ENCODE measurements around the gene PAIP1.
A peak's percentile ranks its signal among the peaks of the same experiment; 100 is the strongest.
"Not testable (repeated sequence)": the region's sequence is repeated elsewhere in the genome, so short reads cannot be mapped to it uniquely, and the experiment has no call there.

The PAIP1 gene

GRCh38 chr5:43514816-43515677, 41.8 kb downstream of the PAIP1 start, which contains the start of gene C5orf34:
C5orf34 (minus strand) TSS chr5:43515148; CDS start chr5:43509339, 5,809 bp downstream.
- DNase-seq, result peak; percentile 94

- DNase-seq, result no peak
Measured at GRCh38 chr5:43514471-43514815, 42.4 kb downstream of the PAIP1 start.

- no peak for DNase-seq
Measured at GRCh38 chr5:43514025-43514424, 42.9 kb downstream of the PAIP1 start.

- not testable (repeated sequence) for DNase-seq
Measured at GRCh38 chr5:43511062-43511461, 45.8 kb downstream of the PAIP1 start.

- no peak for DNase-seq
Measured at GRCh38 chr5:43498581-43498980, 58.3 kb downstream of the PAIP1 start.

- peak; percentile 9 for DNase-seq
Measured at GRCh38 chr5:43497311-43498104, 59.4 kb downstream of the PAIP1 start.

- no peak for DNase-seq
Measured at GRCh38 chr5:43491326-43491725, 65.6 kb downstream of the PAIP1 start.

GRCh38 chr5:43486353-43486752, 70.5 kb downstream of the PAIP1 start:
- DNase-seq, result no peak

GRCh38 chr5:43485406-43485805, 71.5 kb downstream of the PAIP1 start:
- peak; percentile 1 for DNase-seq

- DNase-seq, result peak; percentile 89
Measured at GRCh38 chr5:43484106-43484849, 72.6 kb downstream of the PAIP1 start.

- peak; percentile 90 for DNase-seq
Measured at GRCh38 chr5:43483298-43484105, 73.4 kb downstream of the PAIP1 start, which contains the start of gene TMEM267. TMEM267 (minus strand) TSS chr5:43483865; CDS start chr5:43453969, 29,896 bp downstream.

GRCh38 chr5:43482490-43483297, 74.2 kb downstream of the PAIP1 start:
- no peak for DNase-seq

Measured in CD4-positive, alpha-beta T cell treated with Interleukin-21 for 1 hour (primary cell).